LNCaP clone FGC (cell line): ENCODE data around the gene TXLNG.

Experiments
- DNase-seq: peaks from one replicate; pipeline ENCODE4 v3.0.0-alpha.2; 2011; ENCODE audit warnings: low read depth
- H3K4me3 ChIP-seq: 2 replicates; pipeline ENCODE4 v1.5.1; 2011; ENCODE audit warnings: mild to moderate bottlenecking, low read depth, low read length, control low read depth
- CTCF ChIP-seq: IDR thresholded peaks from 2 replicates; pipeline ENCODE4 v1.5.1; 2012; ENCODE audit warnings: mild to moderate bottlenecking; ENCODE audit not compliant: control insufficient read depth, insufficient read depth; ENCODE audit errors: extremely low read depth

Gene TXLNG

GRCh38 chrX:16804923-16805464 is 18.7 kb downstream of the TXLNG start:
- no peak overlapping the region for H3K4me3 ChIP-seq
- TF ChIP-seq CTCF = no peak
- no peak for DNase-seq

- no peak for DNase-seq
- no peak for TF ChIP-seq CTCF
Measured at GRCh38 chrX:16807548-16807947, 21.3 kb downstream of the TXLNG start.

GRCh38 chrX:16807976-16808542 is 21.8 kb downstream of the TXLNG start:
- no peak for DNase-seq
- TF ChIP-seq CTCF = no peak
- H3K4me3 ChIP-seq = peak overlapping the region; percentile 28

More at GRCh38 chrX:16807548-16807947, 21.3 kb downstream of the TXLNG start:
- peak overlapping the region; percentile 28 for H3K4me3 ChIP-seq

GRCh38 chrX:16814597-16814996 is 28.3 kb downstream of the TXLNG start:
- no peak overlapping the region for H3K4me3 ChIP-seq
- no peak for DNase-seq
- TF ChIP-seq CTCF = no peak

GRCh38 chrX:16819634-16820033 is 33.4 kb downstream of the TXLNG start:
- H3K4me3 ChIP-seq = no peak overlapping the region
- no peak for TF ChIP-seq CTCF
- DNase-seq = no peak

- DNase-seq = no peak
- no peak overlapping the region for H3K4me3 ChIP-seq
- no peak for TF ChIP-seq CTCF
Measured at GRCh38 chrX:16822723-16823122, 36.5 kb downstream of the TXLNG start.

- no peak for TF ChIP-seq CTCF
- H3K4me3 ChIP-seq = no peak overlapping the region
- no peak for DNase-seq
Measured at GRCh38 chrX:16825264-16826035, 39.2 kb downstream of the TXLNG start.
